Right lung (tissue), 5 donors: Measurements from ENCODE around the gene CRHR1. TPM values are rescaled to one million over a fixed set of nuclear protein-coding genes. Genes with fewer than 3 reads are reported as not detected.

Experiments
- DNase-seq, 2 donors: peaks; one replicate each; pipeline ENCODE4 v3.0.0-alpha.2; 2013
- polyA plus RNA-seq, 5 donors: library from polyadenylated mRNA; unstranded; fragments of 120-200 nt; gene quantifications; one replicate each; pipeline versions ENCODE4 v1.2.1 to v1.2.3, GENCODE V29; 2013; ENCODE audit warnings: inconsistent platforms in 1 of 5, low replicate concordance in 1 of 5; ENCODE audit not compliant: insufficient read length in 5 of 5, insufficient read depth in 1 of 5

Gene CRHR1
- polyA plus RNA-seq, 5 donors, result 0.17 TPM; not detected in 4

DNA sequence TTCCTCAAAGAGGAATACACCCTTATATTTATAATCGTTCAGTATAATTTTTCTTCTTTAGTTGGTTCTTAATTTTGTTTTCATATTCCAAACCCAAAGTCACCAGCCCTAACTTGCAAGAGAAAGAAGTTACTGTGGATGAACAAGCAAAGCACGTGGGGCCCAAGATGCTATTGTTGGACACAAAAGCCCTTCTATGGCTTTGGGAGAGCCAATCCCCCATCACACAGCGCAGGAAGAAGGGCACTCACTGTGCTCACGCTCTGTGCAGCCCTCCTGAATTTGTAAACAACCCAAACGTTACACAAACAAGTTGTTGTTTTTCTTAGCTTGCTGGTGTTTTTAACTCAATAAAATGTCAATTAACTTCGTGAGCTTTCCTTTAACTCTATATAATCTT, 83.1 kb downstream of the CRHR1 start:
- no peak for DNase-seq

DNA sequence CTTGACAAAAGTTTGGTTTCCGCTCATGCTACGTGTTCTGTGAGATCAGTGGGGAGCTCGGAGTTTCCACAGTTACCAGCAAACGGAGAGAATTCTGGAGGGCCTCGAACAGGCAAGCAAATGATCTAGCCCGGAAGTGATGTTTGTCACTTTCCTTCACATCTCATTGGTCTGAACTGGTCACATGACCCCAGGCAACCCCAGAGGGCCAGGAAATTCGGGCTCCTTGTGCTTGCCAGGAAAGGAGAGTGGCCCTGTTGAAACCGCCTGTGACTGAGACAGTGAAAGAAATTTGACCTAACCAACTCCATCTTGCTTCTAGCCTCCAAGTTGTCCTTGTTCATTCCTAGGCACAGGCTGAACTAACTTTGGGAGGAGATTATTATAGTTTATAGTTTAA, 83.6 kb downstream of the CRHR1 start:
- no peak for DNase-seq

- DNase-seq, result no peak
Observed at GRCh38 chr17:45868276-45868675, 84.2 kb downstream of the CRHR1 start.

DNA sequence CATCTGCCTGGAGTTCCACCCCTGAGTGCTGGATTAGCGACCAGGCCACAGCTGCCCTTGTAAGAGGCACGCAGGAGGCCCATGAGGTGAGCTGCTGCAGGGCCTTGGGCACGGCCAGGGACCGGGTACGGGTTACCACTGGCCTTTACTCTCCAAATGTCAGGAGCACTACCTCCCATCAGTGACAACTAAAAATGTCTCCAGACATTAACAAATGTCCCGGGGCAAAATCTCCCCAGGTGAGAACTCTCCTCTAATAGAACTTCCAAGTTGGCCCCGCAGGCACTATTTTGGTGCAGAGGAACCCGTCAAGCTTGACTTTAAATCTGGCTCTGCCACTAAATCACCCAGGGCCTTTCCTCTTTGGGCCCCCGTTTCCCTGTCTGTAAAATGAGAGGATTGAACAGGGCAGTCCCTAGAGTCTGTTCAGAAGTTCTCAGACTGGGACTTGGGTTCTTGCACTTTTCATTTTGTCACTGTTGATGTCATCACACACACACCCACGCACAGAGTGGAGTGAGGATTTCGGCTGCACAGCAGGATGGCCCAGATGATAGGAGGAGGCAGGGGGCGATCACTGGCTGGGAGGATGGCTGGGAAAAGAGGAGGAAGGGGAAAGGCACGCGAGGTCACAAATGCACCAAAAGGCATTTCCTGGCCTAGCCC, 85.7 kb downstream of the CRHR1 start:
- no peak for DNase-seq

DNA sequence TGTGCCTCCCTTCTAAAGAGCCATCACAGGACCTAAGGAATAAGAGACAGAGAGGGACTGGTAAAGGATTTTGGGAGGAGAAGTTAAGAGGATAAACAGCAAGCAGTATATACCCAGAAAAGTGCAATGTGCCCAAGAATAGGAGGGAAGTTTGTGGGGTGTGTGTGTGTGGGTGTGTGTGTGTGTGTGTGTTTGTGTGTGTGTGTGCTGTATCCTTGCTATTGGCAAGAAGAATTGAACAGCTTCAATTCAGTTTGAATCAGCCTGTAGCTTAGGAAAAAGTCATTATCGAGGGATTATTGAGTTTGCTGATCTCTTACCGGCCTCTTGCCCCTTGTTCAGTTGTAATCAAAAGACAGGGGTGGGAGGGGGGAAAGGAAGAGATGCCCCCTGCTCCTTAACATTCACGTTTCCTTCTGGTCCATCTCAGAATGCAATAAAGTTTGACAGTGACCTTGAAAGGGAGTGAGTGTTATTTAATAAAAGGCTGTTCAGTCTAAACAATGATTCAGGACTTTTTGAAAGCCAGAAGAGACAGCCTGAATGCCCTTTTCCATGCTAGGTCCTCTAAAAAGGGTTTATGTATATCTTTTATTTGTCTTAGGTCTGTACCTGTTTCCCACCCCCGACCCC, 86.3 kb downstream of the CRHR1 start:
- no peak for DNase-seq

DNA sequence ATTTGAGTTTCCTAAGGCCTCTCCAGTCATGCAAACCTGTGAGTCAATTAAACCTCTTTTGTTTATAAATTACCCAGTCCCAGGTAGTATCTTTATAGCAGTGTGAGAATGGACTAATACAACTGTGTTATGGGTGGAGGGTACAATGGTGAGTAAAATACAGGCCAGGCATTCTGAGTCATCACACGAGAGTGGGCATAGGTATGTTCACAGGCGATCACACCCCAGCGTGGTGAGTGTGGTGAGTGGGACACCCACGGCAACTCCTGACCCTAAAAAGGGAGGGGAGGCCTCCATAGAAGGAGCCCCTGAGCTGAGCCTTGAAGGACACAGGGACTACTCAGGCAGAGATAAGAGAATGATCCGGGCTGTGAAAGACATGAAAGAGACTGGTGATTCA, 87.6 kb downstream of the CRHR1 start:
- DNase-seq, result no peak

GRCh38 chr17:45873728-45874127, 89.6 kb downstream of the CRHR1 start:
- DNase-seq, result no peak

DNA sequence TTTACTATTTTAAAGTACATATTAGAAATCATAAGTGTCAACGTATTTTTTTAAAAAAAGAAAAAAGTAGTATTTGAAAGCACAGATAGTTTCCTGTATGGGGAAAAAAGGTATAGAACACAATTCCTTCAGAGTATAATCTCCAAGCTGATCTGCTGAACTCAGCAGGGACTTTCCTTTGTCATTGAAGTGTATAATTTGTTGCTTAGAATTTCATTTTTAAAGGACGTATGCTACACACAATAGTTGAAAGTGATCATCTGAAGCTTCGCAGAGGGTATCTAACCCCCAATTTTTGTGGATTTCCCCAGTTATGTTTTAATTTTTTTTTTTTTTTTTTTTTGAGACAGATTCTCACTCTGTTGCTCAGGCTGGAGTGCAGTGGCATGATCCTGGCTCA, 90.0 kb downstream of the CRHR1 start:
- DNase-seq, result no peak

DNA sequence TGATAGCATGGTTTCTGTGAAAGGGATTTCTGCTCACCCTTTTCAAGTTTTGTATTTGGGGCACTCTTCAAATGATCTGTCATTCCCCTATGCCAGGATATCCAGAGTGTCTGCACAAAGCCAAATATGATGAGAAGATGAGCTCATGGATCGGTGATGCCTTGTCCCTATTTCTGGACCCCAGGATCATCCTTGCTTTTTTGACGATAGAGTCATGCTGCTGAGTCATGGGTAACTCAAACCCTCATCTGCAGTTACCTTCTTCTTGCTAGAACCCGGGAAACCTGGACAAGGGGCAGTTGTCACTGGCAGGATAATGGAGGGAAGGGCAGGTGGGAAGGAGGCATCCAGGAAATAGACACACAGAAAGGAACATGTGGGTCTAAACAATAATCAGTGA, 92.4 kb downstream of the CRHR1 start:
- DNase-seq, result no peak

DNA sequence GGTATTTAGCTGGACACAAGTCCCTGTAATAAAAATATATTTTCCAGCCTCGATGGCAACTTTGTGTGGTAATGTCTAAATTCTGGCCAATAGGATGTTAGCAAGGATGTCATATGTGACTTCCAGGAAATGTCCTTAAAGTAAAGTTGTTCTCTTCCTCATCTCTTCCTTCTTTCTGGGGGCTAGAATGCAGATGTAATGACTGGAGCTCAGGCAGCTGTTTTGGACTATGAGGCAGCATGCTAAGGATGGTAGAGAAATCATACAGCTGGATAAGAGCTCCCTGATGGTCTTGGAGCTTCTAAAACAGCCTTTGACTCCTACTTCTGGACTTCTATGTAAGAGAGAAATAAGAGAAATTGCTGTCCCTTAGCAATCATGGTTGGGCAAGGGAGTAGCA, 93.3 kb downstream of the CRHR1 start:
- no peak for DNase-seq

DNA sequence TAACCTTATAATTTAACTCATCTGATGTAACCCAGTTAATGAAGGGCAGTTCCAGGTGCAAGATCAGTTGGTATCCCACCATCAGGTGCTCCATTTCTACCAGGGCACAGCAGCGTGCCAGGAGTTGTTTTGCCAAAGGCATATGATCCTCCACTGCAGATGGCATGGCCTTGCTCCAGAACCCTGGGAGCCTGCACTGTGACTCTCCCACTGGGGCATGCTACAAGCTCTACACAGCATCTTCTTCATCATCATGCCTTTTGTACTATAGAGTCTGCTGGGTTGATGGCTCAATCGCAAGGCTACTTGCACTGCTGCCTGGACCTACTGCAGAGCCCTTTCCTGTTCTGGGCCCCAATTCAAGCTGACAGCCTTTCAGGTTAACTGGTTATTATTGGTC, 98.9 kb downstream of the CRHR1 start:
- DNase-seq, result no peak

Other genes with a start within 250 kb of the CRHR1 start
- gene SPPL2C, start 60.6 kb downstream of the CRHR1 start, polyA plus RNA-seq, result not detected
- gene MAPT, start 110.2 kb downstream of the CRHR1 start, polyA plus RNA-seq, result 1 to 10 TPM; 4.6 to 7.1 (median 4.7) TPM
- under 1 TPM in 1 of 5 donors, not detected in 4; 0.42 TPM for gene STH, start 214.9 kb downstream of the CRHR1 start, polyA plus RNA-seq